ENCODE data around the gene LRRK1.

Gene LRRK1

GRCh38 chr15:100981086-100981485 is 61.9 kb downstream of the LRRK1 start:
- DNase-seq (ENCODE audit: low read depth in 2 of 2) = no peak

GRCh38 chr15:100983221-100983620 is 64.1 kb downstream of the LRRK1 start:
- no peak for DNase-seq (ENCODE audit: low read depth in 2 of 2)

GRCh38 chr15:100985401-100985800 is 66.2 kb downstream of the LRRK1 start:
- no peak for DNase-seq (ENCODE audit: low read depth in 2 of 2)

- DNase-seq (ENCODE audit: low read depth in 2 of 2) = no peak
Measured at GRCh38 chr15:100986158-100986896, 67.2 kb downstream of the LRRK1 start.

GRCh38 chr15:100987143-100987542 is 68.0 kb downstream of the LRRK1 start:
- DNase-seq (ENCODE audit: low read depth in 2 of 2) = no peak

GRCh38 chr15:100988297-100988696 is 69.1 kb downstream of the LRRK1 start:
- no peak for DNase-seq (ENCODE audit: low read depth in 2 of 2)

GRCh38 chr15:100988857-100989256 is 69.7 kb downstream of the LRRK1 start:
- no peak for DNase-seq (ENCODE audit: low read depth in 2 of 2)

- DNase-seq (ENCODE audit: low read depth in 2 of 2) = no peak
Measured at GRCh38 chr15:100994597-100995446, 75.7 kb downstream of the LRRK1 start.

GRCh38 chr15:100995471-100996430 is 76.6 kb downstream of the LRRK1 start:
- DNase-seq (ENCODE audit: low read depth in 2 of 2) = no peak

- no peak for DNase-seq (ENCODE audit: low read depth in 2 of 2)
Measured at GRCh38 chr15:100997442-100997841, 78.3 kb downstream of the LRRK1 start.

- DNase-seq (ENCODE audit: low read depth in 2 of 2) = no peak
Measured at GRCh38 chr15:100998630-100999029, 79.5 kb downstream of the LRRK1 start.

- DNase-seq (ENCODE audit: low read depth in 2 of 2) = no peak
Measured at GRCh38 chr15:100999369-100999768, 80.2 kb downstream of the LRRK1 start.

GRCh38 chr15:101000271-101000681 is 81.1 kb downstream of the LRRK1 start:
- no peak for DNase-seq (ENCODE audit: low read depth in 2 of 2)

GRCh38 chr15:101001056-101001455 is 81.9 kb downstream of the LRRK1 start:
- no peak for DNase-seq (ENCODE audit: low read depth in 2 of 2)

GRCh38 chr15:101001796-101002195 is 82.6 kb downstream of the LRRK1 start:
- no peak for DNase-seq (ENCODE audit: low read depth in 2 of 2)

- no peak for DNase-seq (ENCODE audit: low read depth in 2 of 2)
Measured at GRCh38 chr15:101003081-101003480, 83.9 kb downstream of the LRRK1 start.

- no peak for DNase-seq (ENCODE audit: low read depth in 2 of 2)
Measured at GRCh38 chr15:101003706-101004105, 84.5 kb downstream of the LRRK1 start.

- DNase-seq (ENCODE audit: low read depth in 2 of 2) = no peak
Measured at GRCh38 chr15:101004500-101004899, 85.3 kb downstream of the LRRK1 start.

- no peak for DNase-seq (ENCODE audit: low read depth in 2 of 2)
Measured at GRCh38 chr15:101004986-101005747, 86.0 kb downstream of the LRRK1 start.

- peak; percentile 48 to 54 for DNase-seq (ENCODE audit: low read depth in 2 of 2)
Measured at GRCh38 chr15:101006931-101007691, 88.0 kb downstream of the LRRK1 start.

Measured in stimulated activated CD8-positive, alpha-beta memory T cell treated with anti-CD3 and anti-CD28 coated beads, Interleukin-2, amount 100 ng/mL, for 48 hours (primary cell).